HG03520 (cell line): ENCODE data around the gene ST6GALNAC6.
"Not testable (repeated sequence)": the region's sequence is repeated elsewhere in the genome, so short reads cannot be mapped to it uniquely, and the experiment has no call there.

Experiments
- ATAC-seq: cut with Tn5 transposase; IDR thresholded peaks from one replicate; pipeline ENCODE4 v1.9.1; 2021; ENCODE audit warnings: mild to moderate bottlenecking, moderate library complexity; ENCODE audit not compliant: unreplicated experiment

ST6GALNAC6 gene

GRCh38 chr9:127876026-127876763, 23.2 kb downstream of the ST6GALNAC6 start:
- no peak for ATAC-seq

- ATAC-seq: no peak
Observed at GRCh38 chr9:127875306-127875966, 24.0 kb downstream of the ST6GALNAC6 start.

- ATAC-seq: no peak
Observed at GRCh38 chr9:127874301-127875221, 24.8 kb downstream of the ST6GALNAC6 start.

- no peak for ATAC-seq
Observed at GRCh38 chr9:127873886-127874285, 25.5 kb downstream of the ST6GALNAC6 start.

GRCh38 chr9:127873223-127873691, 26.1 kb downstream of the ST6GALNAC6 start:
- no peak for ATAC-seq

GRCh38 chr9:127872369-127873222, 26.8 kb downstream of the ST6GALNAC6 start:
- ATAC-seq: no peak

GRCh38 chr9:127871531-127871930, 27.9 kb downstream of the ST6GALNAC6 start:
- no peak for ATAC-seq

- ATAC-seq: no peak
Observed at GRCh38 chr9:127870887-127871286, 28.5 kb downstream of the ST6GALNAC6 start.

GRCh38 chr9:127870153-127870491, 29.3 kb downstream of the ST6GALNAC6 start:
- ATAC-seq: not testable (repeated sequence)

- ATAC-seq: no peak
Observed at GRCh38 chr9:127869310-127870152, 29.9 kb downstream of the ST6GALNAC6 start.

GRCh38 chr9:127868278-127868902, 31.0 kb downstream of the ST6GALNAC6 start:
- ATAC-seq: no peak

GRCh38 chr9:127867356-127868277, 31.8 kb downstream of the ST6GALNAC6 start:
- no peak for ATAC-seq

- no peak for ATAC-seq
Observed at GRCh38 chr9:127866535-127866934, 32.9 kb downstream of the ST6GALNAC6 start.

- ATAC-seq: no peak
Observed at GRCh38 chr9:127865645-127866464, 33.5 kb downstream of the ST6GALNAC6 start.

GRCh38 chr9:127863191-127863621, 36.2 kb downstream of the ST6GALNAC6 start:
- no peak for ATAC-seq

GRCh38 chr9:127862075-127863011, 37.1 kb downstream of the ST6GALNAC6 start:
- ATAC-seq: no peak
